ENCODE measurements around the gene SLC37A3. TPM values are rescaled to one million over a fixed set of nuclear protein-coding genes. Genes with fewer than 3 reads are reported as not detected.

Gene SLC37A3
- total RNA-seq, 1 experiment from 2014 or later = 52.7 TPM

- no peaks in the 10 kb centered on the region; a peak in 1 of 5 replicates for H3K9me3 Mint-ChIP-seq
- Histone ChIP-seq H3K14ac (ENCODE audit: insufficient read depth, low read length) (no peak overlapping the region), H3K27me3 (ENCODE audit: insufficient read depth, low read length) (no peaks in the 10 kb centered on the region), H3K4ac (ENCODE audit: low read depth, low read length) (no peak overlapping the region), H3K23me2 (ENCODE audit: insufficient read length, low read depth, low read length, poor library complexity, severe bottlenecking) (no peaks in the 10 kb centered on the region), H2AK5ac (ENCODE audit: insufficient read length, low read length) (no peak overlapping the region), H4K91ac (ENCODE audit: insufficient read length, low read depth, low read length) (no peak overlapping the region), H3T11ph (ENCODE audit: low read length) (no peak overlapping the region), H4K8ac (replicated peaks; ENCODE audit: insufficient read length, low read depth, low read length) (no peak overlapping the region), H2BK120ac (ENCODE audit: low read depth, low read length, poor library complexity, severe bottlenecking) (no peak overlapping the region), H2BK12ac (ENCODE audit: insufficient read length, low read depth, low read length) (no peak overlapping the region), H3K79me2 (ENCODE audit: insufficient read depth, low read length) (no peaks in the 10 kb centered on the region), H3K9ac (ENCODE audit: extremely low read depth, insufficient read length, low read length) (no peak overlapping the region), H3K18ac (ENCODE audit: insufficient read length, low read depth, low read length) (no peak overlapping the region), H3K23ac (ENCODE audit: insufficient read length, low read depth, low read length) (no peak overlapping the region), H4K20me1 (ENCODE audit: control insufficient read depth, insufficient read depth, insufficient read length) (no peaks in the 10 kb centered on the region), H3K79me1 (ENCODE audit: insufficient read depth, low read depth, low read length, poor library complexity, severe bottlenecking) (no peaks in the 10 kb centered on the region), H3K9me3 (ENCODE audit: control insufficient read depth, low read depth, low read length) (no peaks in the 10 kb centered on the region), H2BK5ac (ENCODE audit: insufficient read length, low read length) (no peak overlapping the region), H4K5ac (ENCODE audit: insufficient read length, low read depth, low read length) (no peak overlapping the region), H3K56ac (ENCODE audit: insufficient read length, low read depth, low read length) (no peak overlapping the region), H3K4me1 (ENCODE audit: insufficient read depth, low read length) (peaks cover 2% of the 10 kb centered on the region; the same call in 1 of the 2 replicates), H3K27ac (ENCODE audit: insufficient read length, low read depth, low read length) (no peak overlapping the region), H2AFZ (ENCODE audit: low read length) (no peak overlapping the region), H3K4me2 (ENCODE audit: insufficient read depth, insufficient read length, low read length) (no peak overlapping the region), H2BK15ac (ENCODE audit: low read depth, low read length) (no peak overlapping the region), H2BK20ac (ENCODE audit: low read depth, low read length, poor library complexity, severe bottlenecking) (no peak overlapping the region)
- DNase-seq = no peak
- H3K4me1 Mint-ChIP-seq = peaks cover 9 to 10% of the 10 kb centered on the region in 2 experiments
- no peak for TF ChIP-seq CTCF (conservative IDR thresholded peaks at IDR 0.05)
- H3K36me3 Mint-ChIP-seq (ENCODE audit: insufficient read depth in 1 of 3, low read depth in 3 of 3) = peaks cover 21 to 43% (median 39%) of the 10 kb centered on the region in 3 experiments; a peak in 6 of 7 replicates
- peak overlapping the region in 1 of 3 experiments; percentile 35; a peak in 2 of 7 replicates for H3K27ac Mint-ChIP-seq
- no peaks in the 10 kb centered on the region for H3K27me3 Mint-ChIP-seq (ENCODE audit: low read depth)
- WGBS (ENCODE audit: extremely low coverage, insufficient read length, low lambda C conversion rate) = no CpG with 5 or more reads among the region's 4 CpGs
- H3K4me3 Mint-ChIP-seq = no peak overlapping the region
Measured at GRCh38 chr7:140369294-140369693, 29.0 kb downstream of the SLC37A3 start.

Data from H9 (cell line).